ENCODE data around the gene ANKRD27. TPM values are rescaled to one million over a fixed set of nuclear protein-coding genes. Genes with fewer than 3 reads are reported as not detected.
A peak's percentile ranks its signal among the peaks of the same experiment; 100 is the strongest.
"Not testable (repeated sequence)": the region's sequence is repeated elsewhere in the genome, so short reads cannot be mapped to it uniquely, and the experiment has no call there.

The ANKRD27 gene
- total RNA-seq, 1 donor from 2014 or later = 15.3 TPM

GRCh38 chr19:32718286-32718685, 43.3 kb upstream of the ANKRD27 start:
- H3K4me3 Mint-ChIP-seq (ENCODE audit: unreplicated experiment) = no peak overlapping the region
- peaks cover 6% of the 10 kb centered on the region for H3K27me3 Mint-ChIP-seq (ENCODE audit: unreplicated experiment)
- H3K4me1 Mint-ChIP-seq (ENCODE audit: low read depth, unreplicated experiment) = no peaks in the 10 kb centered on the region
- no peak for TF ChIP-seq CTCF (IDR thresholded peaks at IDR 0.05; ENCODE audit: partially characterized antibody, unreplicated experiment)
- no peak for DNase-seq
- H3K27ac Mint-ChIP-seq (ENCODE audit: unreplicated experiment) = no peak overlapping the region
- no peaks in the 10 kb centered on the region for H3K36me3 Mint-ChIP-seq (ENCODE audit: unreplicated experiment)
- peaks cover 2% of the 10 kb centered on the region for H3K9me3 Mint-ChIP-seq (ENCODE audit: unreplicated experiment)

- Mint-ChIP-seq H3K27me3 (ENCODE audit: unreplicated experiment) (peaks cover 6% of the 10 kb centered on the region), H3K36me3 (ENCODE audit: unreplicated experiment) (no peaks in the 10 kb centered on the region), H3K4me3 (ENCODE audit: unreplicated experiment) (no peak overlapping the region), H3K27ac (ENCODE audit: unreplicated experiment) (no peak overlapping the region), H3K9me3 (ENCODE audit: unreplicated experiment) (peaks cover 2% of the 10 kb centered on the region), H3K4me1 (ENCODE audit: low read depth, unreplicated experiment) (no peaks in the 10 kb centered on the region)
- DNase-seq = no peak
- no peak for TF ChIP-seq CTCF (IDR thresholded peaks at IDR 0.05; ENCODE audit: partially characterized antibody, unreplicated experiment)
Observed at GRCh38 chr19:32717496-32717895, 42.5 kb upstream of the ANKRD27 start.

GRCh38 chr19:32716203-32716602, 41.2 kb upstream of the ANKRD27 start:
- not testable (repeated sequence) for DNase-seq; H3K9me3 Mint-ChIP-seq (ENCODE audit: unreplicated experiment); H3K27ac Mint-ChIP-seq (ENCODE audit: unreplicated experiment); H3K36me3 Mint-ChIP-seq (ENCODE audit: unreplicated experiment); H3K27me3 Mint-ChIP-seq (ENCODE audit: unreplicated experiment); H3K4me1 Mint-ChIP-seq (ENCODE audit: low read depth, unreplicated experiment); H3K4me3 Mint-ChIP-seq (ENCODE audit: unreplicated experiment)

GRCh38 chr19:32711747-32712146, 36.8 kb upstream of the ANKRD27 start:
- H3K36me3 Mint-ChIP-seq (ENCODE audit: unreplicated experiment) = no peaks in the 10 kb centered on the region
- no peaks in the 10 kb centered on the region for H3K4me1 Mint-ChIP-seq (ENCODE audit: low read depth, unreplicated experiment)
- no peak overlapping the region for H3K27ac Mint-ChIP-seq (ENCODE audit: unreplicated experiment)
- DNase-seq = no peak
- TF ChIP-seq CTCF (IDR thresholded peaks at IDR 0.05; ENCODE audit: partially characterized antibody, unreplicated experiment) = no peak
- no peaks in the 10 kb centered on the region for H3K9me3 Mint-ChIP-seq (ENCODE audit: unreplicated experiment)
- H3K4me3 Mint-ChIP-seq (ENCODE audit: unreplicated experiment) = no peak overlapping the region
- peaks cover 2% of the 10 kb centered on the region for H3K27me3 Mint-ChIP-seq (ENCODE audit: unreplicated experiment)

GRCh38 chr19:32709032-32709431, 34.1 kb upstream of the ANKRD27 start:
- Mint-ChIP-seq H3K4me1 (ENCODE audit: low read depth, unreplicated experiment) (no peaks in the 10 kb centered on the region), H3K9me3 (ENCODE audit: unreplicated experiment) (peaks cover 2% of the 10 kb centered on the region), H3K4me3 (ENCODE audit: unreplicated experiment) (no peak overlapping the region), H3K36me3 (ENCODE audit: unreplicated experiment) (peaks cover 6% of the 10 kb centered on the region), H3K27me3 (ENCODE audit: unreplicated experiment) (peaks cover 2% of the 10 kb centered on the region), H3K27ac (ENCODE audit: unreplicated experiment) (no peak overlapping the region)
- no peak for TF ChIP-seq CTCF (IDR thresholded peaks at IDR 0.05; ENCODE audit: partially characterized antibody, unreplicated experiment)
- no peak for DNase-seq

GRCh38 chr19:32708457-32708856, 33.5 kb upstream of the ANKRD27 start:
- Mint-ChIP-seq H3K4me3 (ENCODE audit: unreplicated experiment) (no peak overlapping the region), H3K4me1 (ENCODE audit: low read depth, unreplicated experiment) (no peaks in the 10 kb centered on the region), H3K27me3 (ENCODE audit: unreplicated experiment) (peaks cover 2% of the 10 kb centered on the region), H3K9me3 (ENCODE audit: unreplicated experiment) (peaks cover 2% of the 10 kb centered on the region), H3K36me3 (ENCODE audit: unreplicated experiment) (peaks cover 9% of the 10 kb centered on the region), H3K27ac (ENCODE audit: unreplicated experiment) (no peak overlapping the region)
- no peak for TF ChIP-seq CTCF (IDR thresholded peaks at IDR 0.05; ENCODE audit: partially characterized antibody, unreplicated experiment)
- no peak for DNase-seq

- DNase-seq; H3K4me1 Mint-ChIP-seq (ENCODE audit: low read depth, unreplicated experiment); H3K27ac Mint-ChIP-seq (ENCODE audit: unreplicated experiment); H3K9me3 Mint-ChIP-seq (ENCODE audit: unreplicated experiment); H3K27me3 Mint-ChIP-seq (ENCODE audit: unreplicated experiment); H3K36me3 Mint-ChIP-seq (ENCODE audit: unreplicated experiment): not testable (repeated sequence)
- H3K4me3 Mint-ChIP-seq (ENCODE audit: unreplicated experiment) = peak overlapping the region; percentile 34
Observed at GRCh38 chr19:32704006-32704405, 29.0 kb upstream of the ANKRD27 start.

All from glutamatergic neuron (in vitro differentiated cells).